HCT116 (cell line): ENCODE measurements around the gene TJP1. TPM values are rescaled to one million over a fixed set of nuclear protein-coding genes. Genes with fewer than 3 reads are reported as not detected.
A peak's percentile ranks its signal among the peaks of the same experiment; 100 is the strongest.

Experiments
- ATAC-seq: fragments of 200-7000 bp; cut with Tn5 transposase; 2 replicates; pipeline ENCODE4 v1.9.1; 2020; ENCODE audit warnings: mild to moderate bottlenecking, moderate library complexity
- BruUV-seq: library from RNA; stranded (reverse); fragments of 400-500 nt; replicated peaks from 2 replicates; lab custom pipeline; 2021; lab: Mats Ljungman, UMichigan
- CTCF ChIA-PET: fragments of 300-600 bp; sonication (Branson Sonifier 250); formaldehyde crosslinking; loops from one replicate; lab custom pipeline; 2021; ENCODE audit warnings: antibody characterized with exemption; lab: Charles Lee
- POLR2A ChIA-PET: fragments of 300-600, 350-600 bp; sonication (Branson Sonifier 250); formaldehyde crosslinking; loops from one replicate; lab custom pipeline; 2021; ENCODE audit warnings: antibody characterized with exemption; lab: Charles Lee
- RAD21 ChIA-PET, 2 experiments: fragments of 300-600 bp; sonication (Branson Sonifier 250); formaldehyde crosslinking; loops; one replicate each; lab custom pipeline; 2023; ENCODE audit warnings: low total read pairs in 2 of 2; ENCODE audit not compliant: uncharacterized antibody in 2 of 2, unreplicated experiment in 2 of 2, low non-redundant PET in 1 of 2; lab: Charles Lee
- DNase-seq: peaks from one replicate; pipeline ENCODE4 v3.0.0-alpha.2; 2010; ENCODE audit warnings: low read depth, low spot score
- H2AFZ ChIP-seq: fragments of 200-600 bp; shearing (Covaris generic), sonication (generic); 2 replicates; pipeline ENCODE4 v1.6.1; 2017; ENCODE audit warnings: low read depth, mixed run types, mixed read lengths, antibody characterized with exemption, low read length; ENCODE audit not compliant: poor library complexity, severe bottlenecking
- H3K27ac ChIP-seq: 2 replicates; pipeline ENCODE4 v1.5.1; 2012; ENCODE audit warnings: low read depth, low read length
- H3K27me3 ChIP-seq: fragments of 200-600 bp; sonication (generic); 2 replicates; pipeline ENCODE4 v1.6.1; 2016; ENCODE audit warnings: mixed run types, low read length, mixed read lengths; ENCODE audit not compliant: insufficient read depth
- H3K36me3 ChIP-seq, 2 experiments: fragments of 200-500 bp in 1 of 2; fragments of 200-600 bp in 1 of 2; sonication (Bioruptor generic) in 1 of 2; sonication (generic) in 1 of 2; 2 replicates each; pipeline versions ENCODE4 v1.5.1 to v1.6.1; 2014 to 2016; ENCODE audit warnings: low read length in 2 of 2, inconsistent platforms in 1 of 2, mixed read lengths in 1 of 2, mixed run types in 1 of 2; ENCODE audit not compliant: insufficient read depth in 2 of 2, control insufficient read depth in 1 of 2
- H3K4me1 ChIP-seq, 2 experiments: fragments of 200-600 bp in 1 of 2; sonication (generic) in 1 of 2; 2 replicates each; pipeline versions ENCODE4 v1.5.1 to v1.6.1; 2012 to 2017; ENCODE audit warnings: low read length in 2 of 2, inconsistent platforms in 1 of 2, mild to moderate bottlenecking in 1 of 2, mixed read lengths in 1 of 2, mixed run types in 1 of 2, moderate library complexity in 1 of 2; ENCODE audit not compliant: insufficient read depth in 2 of 2, control insufficient read depth in 1 of 2
- H3K4me2 ChIP-seq: fragments of 200-600 bp; sonication (generic); 2 replicates; pipeline ENCODE4 v1.6.1; 2017; ENCODE audit warnings: mixed run types, low read length, mixed read lengths
- H3K4me3 ChIP-seq, 2 experiments: fragments of 200-600 bp in 1 of 2; sonication (generic) in 1 of 2; replicated peaks in 1 of 2; 2 replicates each; pipeline ENCODE4 v1.5.1; 2011 to 2016; ENCODE audit warnings: low read length in 2 of 2, control low read depth in 1 of 2, low read depth in 1 of 2, mild to moderate bottlenecking in 1 of 2, mixed read lengths in 1 of 2, mixed run types in 1 of 2
- H3K79me2 ChIP-seq: fragments of 200-600 bp; sonication (generic); 2 replicates; pipeline ENCODE4 v1.6.1; 2017; ENCODE audit warnings: mild to moderate bottlenecking, mixed run types, low read length, moderate library complexity, mixed read lengths; ENCODE audit not compliant: insufficient read depth
- H3K9ac ChIP-seq: fragments of 200-600 bp; sonication (generic); 2 replicates; pipeline ENCODE4 v1.6.1; 2016; ENCODE audit warnings: low read length, mixed read lengths
- H3K9me2 ChIP-seq: fragments of 200-600 bp; sonication (generic), shearing (Covaris generic); 2 replicates; pipeline ENCODE4 v1.6.1; 2017; ENCODE audit warnings: mixed run types, mild to moderate bottlenecking, moderate library complexity; ENCODE audit not compliant: insufficient read depth
- H3K9me3 ChIP-seq, 2 experiments: fragments of 200-500 bp in 1 of 2; fragments of 200-600 bp in 1 of 2; sonication (Bioruptor generic) in 1 of 2; sonication (generic) in 1 of 2; 2 replicates each; pipeline ENCODE4 v1.6.1; 2014 to 2017; ENCODE audit warnings: low read length in 2 of 2, mixed read lengths in 2 of 2, inconsistent platforms in 1 of 2, low read depth in 1 of 2, mild to moderate bottlenecking in 1 of 2, mixed run types in 1 of 2, moderate library complexity in 1 of 2; ENCODE audit not compliant: control insufficient read depth in 1 of 2, insufficient read depth in 1 of 2
- H4K20me1 ChIP-seq: fragments of 200-600 bp; sonication (generic), shearing (Covaris generic); 2 replicates; pipeline ENCODE4 v1.6.1; 2017; ENCODE audit warnings: mixed run types, mild to moderate bottlenecking, moderate library complexity; ENCODE audit not compliant: insufficient read depth
- ATF3 ChIP-seq: IDR thresholded peaks from 2 replicates; pipeline ENCODE4 v1.6.1; 2012
- CEBPB ChIP-seq: IDR thresholded peaks from 2 replicates; pipeline ENCODE4 v1.6.1; 2012; ENCODE audit warnings: low read depth
- ELF1 ChIP-seq: IDR thresholded peaks from 2 replicates; pipeline ENCODE4 v1.6.1; 2012; ENCODE audit warnings: low read depth, borderline replicate concordance
- EZH2 ChIP-seq: fragments of 200-600 bp; sonication (generic); IDR thresholded peaks from 2 replicates; pipeline ENCODE4 v1.6.1; 2017; ENCODE audit warnings: antibody characterized with exemption, mixed run types
- EZH2phosphoT487 ChIP-seq: fragments of 200-600 bp; IDR thresholded peaks from 2 replicates; pipeline ENCODE4 v1.6.1; 2018; ENCODE audit warnings: antibody characterized with exemption, borderline replicate concordance
- POLR2A ChIP-seq: IDR thresholded peaks from 2 replicates; pipeline ENCODE4 v1.7.0; 2011; ENCODE audit warnings: borderline replicate concordance; ENCODE audit not compliant: insufficient read depth, insufficient read length; ENCODE audit errors: extremely low read depth
- SIN3A ChIP-seq: IDR thresholded peaks from 2 replicates; pipeline ENCODE4 v1.6.1; 2012; ENCODE audit warnings: low read depth
- TCF7L2 ChIP-seq: IDR thresholded peaks from 2 replicates; pipeline ENCODE4 v1.7.0; 2011; ENCODE audit warnings: borderline replicate concordance, inconsistent platforms; ENCODE audit not compliant: insufficient read depth, insufficient read length; ENCODE audit errors: extremely low read depth
- YY1 ChIP-seq: IDR thresholded peaks from 2 replicates; pipeline ENCODE4 v1.6.1; 2011; ENCODE audit warnings: low read length, low read depth, moderate library complexity, mild to moderate bottlenecking; ENCODE audit not compliant: insufficient replicate concordance; ENCODE audit errors: extremely low read depth
- ZNF274 ChIP-seq: fragments of 200-500 bp; sonication (Bioruptor generic); IDR thresholded peaks from 2 replicates; pipeline ENCODE4 v1.6.1; 2014; ENCODE audit warnings: mild to moderate bottlenecking, low read depth, low read length, inconsistent platforms
- intact Hi-C: fragments of 100-400 bp; cut with micrococcal nuclease; formaldehyde crosslinking; loops from 2 replicates; pipeline ENCODE4 v1.10.0; 2022
- total RNA-seq: library from RNA; stranded (reverse); gene quantifications from one replicate; pipeline ENCODE4 v1.2.1, GENCODE V29; 2021; ENCODE audit not compliant: unreplicated experiment
- TF ChIP-seq, protein P1 (sequence below): IDR thresholded peaks from 2 replicates; pipeline ENCODE4 v1.6.1; 2012

Gene TJP1
- total RNA-seq, 1 experiment from 2014 or later: 83.6 TPM

- TF ChIP-seq EZH2 (no peak), YY1 (no peak), POLR2A (no peak)
Observed at GRCh38 chr15:29844290-29844903, 22.1 kb upstream of the TJP1 start (continued).

DNA sequence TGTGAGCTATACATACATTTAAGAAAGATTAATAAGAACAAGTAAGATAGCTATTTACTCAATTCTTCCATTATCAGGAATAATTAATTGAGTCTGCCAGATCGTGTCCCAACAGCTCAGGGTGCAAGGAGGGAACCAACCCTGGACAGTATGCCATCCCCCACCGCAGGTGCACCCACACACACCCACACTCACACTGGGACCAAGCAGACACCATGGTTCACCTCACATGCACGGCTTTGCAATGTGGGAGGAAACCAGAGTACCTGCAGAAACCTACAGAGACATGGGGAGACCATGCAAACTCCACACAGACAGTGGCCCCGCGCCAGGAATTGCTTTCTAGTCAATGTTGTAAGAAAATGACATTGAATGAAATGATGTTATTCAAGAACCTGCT lies 20.0 kb upstream of the TJP1 start:
- BruUV-seq: no TSS peak
- intact Hi-C loops: no loop called here
- Histone ChIP-seq H3K79me2 (no peaks in the 10 kb centered on the region), H3K27me3 (no peaks in the 10 kb centered on the region), H3K9me2 (no peaks in the 10 kb centered on the region), H4K20me1 (no peaks in the 10 kb centered on the region), H3K4me3 (no peak overlapping the region), H3K36me3 (no peaks in the 10 kb centered on the region), H3K4me1 (peaks cover 25 to 45% of the 10 kb centered on the region in 2 experiments), H3K4me2 (no peak overlapping the region), H3K9ac (no peak overlapping the region), H2AFZ (no peak overlapping the region), H3K9me3 (no peaks in the 10 kb centered on the region), H3K27ac (no peak overlapping the region)
- ChIA-PET CTCF (no interaction called here), RAD21 (no interaction called here), POLR2A (no interaction called here)
- TF ChIP-seq YY1: no peak
- TF ChIP-seq SIN3A: no peak
- TF ChIP-seq EZH2phosphoT487: no peak
- DNase-seq (no peak), ATAC-seq (no peak)

- RAD21 ChIA-PET: no interaction called here
- Histone ChIP-seq H3K36me3 (no peaks in the 10 kb centered on the region), H3K9me3 (no peaks in the 10 kb centered on the region), H3K79me2 (no peaks in the 10 kb centered on the region), H3K4me3 (no peak overlapping the region), H3K4me2 (peak overlapping the region; percentile 24; the same call in 1 of the 2 replicates), H3K9me2 (no peaks in the 10 kb centered on the region), H3K9ac (no peak overlapping the region), H3K4me1 (peaks cover 25 to 45% of the 10 kb centered on the region in 2 experiments), H3K27ac (no peak overlapping the region), H3K27me3 (no peaks in the 10 kb centered on the region), H4K20me1 (no peaks in the 10 kb centered on the region), H2AFZ (peak overlapping the region; percentile 55)
- CTCF ChIA-PET: no interaction called here
- no peak for ATAC-seq
- DNase-seq: no peak
- BruUV-seq: no TSS peak
- no peak for TF ChIP-seq ZNF274
- TF ChIP-seq ATF3: no peak
- no peak for TF ChIP-seq CEBPB
- no peak for TF ChIP-seq TCF7L2
- TF ChIP-seq, protein P1, sequence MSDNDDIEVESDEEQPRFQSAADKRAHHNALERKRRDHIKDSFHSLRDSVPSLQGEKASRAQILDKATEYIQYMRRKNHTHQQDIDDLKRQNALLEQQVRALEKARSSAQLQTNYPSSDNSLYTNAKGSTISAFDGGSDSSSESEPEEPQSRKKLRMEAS: no peak
- TF ChIP-seq YY1: no peak
- no peak for TF ChIP-seq EZH2phosphoT487
- TF ChIP-seq ELF1: no peak
- intact Hi-C loops: no loop called here
- POLR2A ChIA-PET: no interaction called here
Observed at GRCh38 chr15:29840926-29841325, 18.7 kb upstream of the TJP1 start.
